HG03139 (cell line): ENCODE results near the gene SLC17A5.
A peak's percentile ranks its signal among the peaks of the same experiment; 100 is the strongest.
"Not testable (repeated sequence)": the region's sequence is repeated elsewhere in the genome, so short reads cannot be mapped to it uniquely, and the experiment has no call there.

Source experiments
- ATAC-seq: cut with Tn5 transposase; IDR thresholded peaks from one replicate; pipeline ENCODE4 v1.9.1; 2021; ENCODE audit not compliant: unreplicated experiment

The SLC17A5 gene

DNA sequence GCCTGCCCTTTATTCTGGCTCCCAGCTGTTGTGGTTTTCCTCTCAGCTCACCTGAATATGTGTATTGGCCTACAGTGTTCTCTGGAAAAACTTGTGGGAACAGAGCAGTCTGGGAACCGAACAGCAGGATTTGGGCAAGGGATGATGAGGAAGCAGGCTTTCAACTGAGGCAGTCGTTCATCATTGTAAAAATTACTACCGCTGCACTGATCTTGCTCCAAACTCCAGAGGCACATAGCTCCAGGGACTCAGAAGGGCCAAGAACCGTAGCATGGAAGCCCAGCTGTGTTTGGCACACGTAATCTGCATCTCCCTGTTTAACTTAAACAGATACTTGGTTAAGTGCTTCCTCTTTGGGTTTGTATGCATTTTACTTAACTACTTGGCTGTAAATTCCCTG lies 84.7 kb downstream of the SLC17A5 start:
- no peak for ATAC-seq

DNA sequence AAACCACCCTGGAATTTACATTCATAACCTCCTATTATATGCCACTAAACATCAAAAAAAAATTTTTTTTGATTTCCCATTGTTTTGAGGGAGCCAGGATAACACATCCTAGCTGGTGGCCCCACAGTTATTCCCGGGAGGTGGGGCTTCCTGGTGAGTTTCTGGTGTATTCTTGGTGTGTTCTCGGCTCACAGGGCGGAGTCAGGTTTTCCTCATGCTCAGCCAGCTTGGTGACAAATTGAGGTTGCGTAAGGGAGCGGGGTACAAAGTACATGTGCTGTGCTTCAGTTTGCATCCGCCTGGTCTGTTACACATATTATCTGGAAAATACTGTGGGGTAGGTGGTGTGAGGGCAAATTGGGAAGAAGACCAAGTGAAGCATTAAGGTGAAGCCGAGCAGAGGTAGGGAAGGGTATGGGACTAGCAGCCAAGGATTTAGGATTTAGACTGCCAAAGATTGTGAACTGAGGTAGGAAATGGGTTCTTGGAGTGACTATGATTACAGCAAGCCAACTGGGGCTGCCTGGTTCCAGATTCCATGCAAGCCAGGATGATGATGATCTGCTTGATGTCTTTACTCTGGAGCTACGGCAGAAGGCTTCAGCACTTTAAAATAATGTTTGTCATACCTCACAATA lies 86.7 kb downstream of the SLC17A5 start:
- no peak for ATAC-seq

DNA sequence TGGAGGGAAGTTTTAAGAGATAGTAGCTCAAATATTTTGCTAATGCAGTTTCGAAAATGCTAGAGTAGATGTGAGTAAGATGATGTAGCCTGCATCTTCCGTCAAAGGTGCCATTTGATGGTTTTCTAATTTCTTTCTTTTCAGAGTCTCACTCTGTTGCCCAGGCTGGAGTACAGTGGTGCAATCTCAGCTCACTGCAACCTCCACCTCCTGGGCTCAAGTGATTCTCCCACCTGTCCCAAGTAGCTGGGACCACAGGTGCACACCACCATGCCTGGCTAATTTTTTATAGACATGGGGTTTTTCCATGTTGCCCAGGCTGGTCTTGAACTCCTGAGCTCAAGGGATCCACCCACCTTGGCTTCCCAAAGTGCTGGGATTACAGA lies 87.3 kb downstream of the SLC17A5 start:
- ATAC-seq = not testable (repeated sequence)

DNA sequence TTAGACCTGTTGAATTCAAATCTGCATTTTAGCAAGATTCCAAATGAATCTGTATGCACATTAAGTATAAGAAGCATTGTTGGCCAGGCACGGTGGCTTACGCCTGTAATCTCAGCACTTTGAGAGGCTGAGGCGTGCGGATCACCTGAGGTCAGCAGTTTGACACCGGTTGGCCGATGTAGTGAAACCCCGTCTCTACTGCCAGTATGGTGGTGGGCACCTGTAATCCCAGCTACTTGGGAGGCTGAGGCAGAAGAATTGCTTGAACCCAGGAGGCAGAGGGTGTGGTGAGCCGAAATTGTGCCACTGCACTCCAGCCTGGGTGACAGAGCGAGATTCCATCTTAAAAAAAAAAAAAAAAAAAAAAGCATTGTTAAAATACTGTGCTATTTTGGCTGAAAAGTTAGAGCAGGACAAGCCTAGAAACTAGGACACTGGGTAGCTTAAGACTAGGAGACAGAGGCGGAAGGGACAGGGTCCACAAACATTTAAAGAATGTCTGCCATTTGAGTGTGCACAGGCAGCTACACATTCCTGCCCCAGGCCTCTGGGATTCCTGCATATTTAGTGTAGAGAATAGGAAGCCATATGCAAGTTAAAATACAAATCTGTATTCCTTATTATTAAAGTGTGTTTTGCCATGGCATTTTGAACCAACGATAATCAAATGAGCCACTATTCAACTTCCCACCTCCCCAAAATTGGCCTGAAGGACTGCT lies 87.9 kb downstream of the SLC17A5 start:
- ATAC-seq = no peak

DNA sequence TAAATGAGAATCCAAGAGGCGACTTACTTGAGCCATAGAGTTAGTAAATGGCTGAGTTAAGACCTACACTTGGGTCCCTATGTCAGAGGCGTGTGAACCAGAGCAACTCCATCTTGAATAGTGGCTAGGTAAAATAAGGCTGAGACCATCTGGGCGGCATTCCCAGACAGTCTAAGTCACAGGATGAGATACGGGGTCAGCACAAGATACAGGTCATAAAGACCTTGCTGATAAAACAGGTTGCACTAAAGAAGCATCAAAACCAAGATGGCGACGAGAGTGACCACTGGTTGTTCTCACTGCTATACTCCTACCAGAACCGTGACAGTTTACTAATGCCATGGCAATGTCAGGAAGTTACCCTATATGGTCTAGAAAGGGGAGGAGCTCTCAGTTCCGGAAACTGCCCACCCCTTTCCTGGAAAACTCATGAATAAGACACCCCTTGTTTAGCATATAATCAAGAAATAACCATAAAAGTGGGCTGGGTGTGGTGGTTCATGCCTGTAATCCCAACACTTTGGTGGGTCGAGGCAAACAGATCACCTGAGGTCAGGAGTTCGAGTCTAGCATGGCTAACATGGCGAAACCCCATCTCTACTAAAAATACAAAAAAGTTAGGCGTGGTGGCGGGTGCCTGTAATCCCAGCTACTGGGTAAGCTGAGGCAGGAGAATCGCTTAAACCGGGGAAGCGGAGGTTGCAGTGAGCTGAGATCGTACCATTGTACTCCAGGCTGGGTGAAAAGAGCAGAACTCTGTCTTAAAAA lies 89.0 kb downstream of the SLC17A5 start:
- ATAC-seq = no peak

DNA sequence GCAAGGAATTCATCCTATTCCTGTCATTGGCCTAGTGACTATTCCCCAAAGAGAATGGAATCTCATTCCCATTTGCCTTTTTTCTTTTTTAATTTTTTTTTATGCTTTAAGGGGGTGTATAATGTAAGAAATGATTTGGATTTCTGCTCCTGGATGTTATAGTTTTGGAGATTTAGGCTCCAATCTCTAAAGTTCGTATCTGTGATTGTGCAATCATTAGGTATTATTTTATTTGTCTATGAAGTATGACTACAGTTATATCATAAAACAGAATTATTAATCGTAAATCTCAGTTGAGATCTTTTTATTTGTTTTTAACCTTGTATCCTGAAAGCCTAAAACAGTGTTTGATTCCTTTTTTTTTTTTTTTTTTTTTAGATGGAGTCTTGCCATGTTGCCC lies 91.2 kb downstream of the SLC17A5 start:
- ATAC-seq = no peak

DNA sequence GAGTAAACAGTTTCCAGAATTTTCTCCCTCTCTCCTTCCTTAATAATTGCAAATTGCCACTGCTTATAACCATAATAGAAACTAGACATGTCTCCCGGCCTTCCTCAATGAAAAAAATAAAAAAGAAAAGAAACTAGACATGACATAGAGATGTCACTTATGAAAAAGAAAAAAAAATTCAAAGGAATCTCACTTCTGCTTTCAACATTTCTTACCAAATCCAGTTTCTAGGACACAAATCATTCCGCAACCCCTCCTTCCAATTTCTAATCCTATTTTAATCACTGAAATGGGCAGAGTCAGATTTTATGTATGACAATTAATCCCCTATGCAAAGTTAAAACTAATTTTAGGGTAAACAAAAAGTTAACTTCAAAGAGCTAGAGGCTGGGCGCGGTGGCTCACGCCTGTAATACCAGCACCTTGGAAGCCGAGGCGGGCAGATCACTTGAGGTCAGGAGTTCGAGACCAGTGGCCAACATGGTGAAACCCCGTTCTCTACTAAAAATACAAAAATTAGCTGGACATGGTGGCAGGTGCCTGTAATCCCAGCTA lies 92.9 kb downstream of the SLC17A5 start:
- no peak for ATAC-seq

DNA sequence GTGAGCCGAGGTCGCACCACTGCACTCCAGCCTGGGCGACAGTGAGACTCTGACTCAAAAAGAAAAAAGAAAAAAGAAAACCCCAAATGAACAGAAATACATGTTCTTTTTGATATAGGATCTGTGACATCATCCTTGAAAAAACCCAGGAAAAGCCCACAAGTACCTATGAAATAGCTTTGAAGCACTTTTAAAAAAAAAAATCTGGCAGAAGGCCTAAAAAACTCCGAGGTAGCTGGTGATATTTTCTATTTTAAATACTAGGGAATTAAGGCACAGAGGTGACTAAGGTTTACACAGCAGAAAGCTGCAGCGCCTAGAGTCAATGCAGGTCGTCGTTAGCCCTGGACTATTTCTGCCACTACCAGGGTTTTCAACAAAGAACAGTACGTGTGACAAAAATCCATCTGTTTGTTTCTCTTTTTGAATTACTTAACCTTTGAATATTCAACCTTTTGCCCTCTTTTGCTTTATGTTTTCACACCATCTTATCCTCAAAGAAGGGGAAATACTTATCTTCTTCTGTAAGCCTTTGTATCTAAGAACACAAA lies 93.5 kb downstream of the SLC17A5 start:
- no peak for ATAC-seq

DNA sequence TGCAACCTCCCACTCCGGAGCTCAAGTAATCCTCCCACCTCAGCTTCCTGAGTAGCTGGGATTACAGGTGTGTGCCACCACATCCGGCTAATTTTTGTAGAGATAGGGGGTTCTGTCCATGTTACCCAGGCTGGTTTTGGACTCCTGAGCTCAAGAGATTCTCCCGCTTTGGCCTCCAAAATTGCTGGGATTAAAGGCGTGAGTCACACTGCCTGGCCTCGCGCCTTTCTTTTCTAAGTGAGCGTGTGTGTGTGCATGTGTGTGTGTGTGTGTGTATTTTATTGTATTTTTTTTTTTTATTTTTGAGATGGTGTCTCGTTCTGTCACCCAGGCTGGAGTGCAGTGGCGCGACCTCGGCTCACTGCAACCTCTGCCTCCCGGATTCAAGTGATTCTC lies 94.4 kb downstream of the SLC17A5 start:
- not testable (repeated sequence) for ATAC-seq

DNA sequence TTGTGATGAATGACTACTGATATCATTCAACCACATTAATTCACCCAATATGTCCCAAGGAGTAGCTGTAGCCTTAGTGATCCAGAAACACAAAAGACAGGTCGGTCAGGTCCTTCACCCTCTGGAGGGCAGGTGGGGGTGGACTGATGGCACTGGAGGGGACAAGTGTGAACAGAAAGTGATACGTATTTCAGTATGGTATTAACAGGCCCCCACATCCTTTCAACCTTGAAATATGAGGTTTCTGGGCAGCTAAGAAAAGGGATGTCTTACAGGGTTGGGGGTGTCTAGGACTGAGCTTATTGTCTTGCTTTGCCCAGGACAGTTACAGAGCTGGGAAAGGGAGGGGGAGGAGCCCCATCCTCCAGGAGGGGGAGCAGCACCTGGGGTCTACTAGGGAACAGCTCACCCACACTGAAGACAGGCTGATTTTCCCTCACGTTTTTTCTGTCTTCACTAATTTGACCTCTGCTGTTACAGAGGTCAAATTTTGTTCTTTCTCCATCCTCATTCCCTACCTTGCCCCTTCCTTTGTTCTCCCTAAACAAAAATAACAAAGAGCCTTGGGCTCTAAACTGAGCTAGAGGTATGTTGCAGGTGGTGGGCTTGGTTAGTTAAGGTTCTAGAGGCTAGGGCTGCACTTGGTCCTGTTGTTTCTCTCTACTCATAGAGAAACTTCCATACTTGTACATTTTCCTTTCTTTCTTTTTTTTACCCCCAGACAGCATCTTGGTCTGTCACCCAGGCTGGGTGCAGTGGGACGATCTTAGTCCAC lies 95.0 kb downstream of the SLC17A5 start:
- ATAC-seq = peak; percentile 54

DNA sequence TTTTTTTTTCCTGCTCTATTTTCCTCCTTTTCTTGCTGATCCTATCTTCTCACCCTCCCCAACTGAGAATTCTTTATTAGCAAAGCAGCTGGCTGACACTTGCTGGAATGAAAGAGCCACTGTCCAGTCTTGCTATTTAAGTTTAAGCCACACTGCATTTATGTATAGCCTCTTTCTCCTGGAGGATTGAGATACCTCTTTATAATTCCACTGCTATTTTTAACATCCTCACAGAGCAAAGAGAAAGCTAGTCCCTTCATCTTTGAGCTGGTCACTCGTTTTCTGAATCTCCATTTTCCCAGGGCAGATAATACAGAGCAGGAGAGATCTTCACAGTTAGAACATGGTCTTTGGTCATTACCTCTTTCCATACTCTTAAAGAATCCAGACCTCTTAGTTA lies 97.0 kb downstream of the SLC17A5 start:
- no peak for ATAC-seq

DNA sequence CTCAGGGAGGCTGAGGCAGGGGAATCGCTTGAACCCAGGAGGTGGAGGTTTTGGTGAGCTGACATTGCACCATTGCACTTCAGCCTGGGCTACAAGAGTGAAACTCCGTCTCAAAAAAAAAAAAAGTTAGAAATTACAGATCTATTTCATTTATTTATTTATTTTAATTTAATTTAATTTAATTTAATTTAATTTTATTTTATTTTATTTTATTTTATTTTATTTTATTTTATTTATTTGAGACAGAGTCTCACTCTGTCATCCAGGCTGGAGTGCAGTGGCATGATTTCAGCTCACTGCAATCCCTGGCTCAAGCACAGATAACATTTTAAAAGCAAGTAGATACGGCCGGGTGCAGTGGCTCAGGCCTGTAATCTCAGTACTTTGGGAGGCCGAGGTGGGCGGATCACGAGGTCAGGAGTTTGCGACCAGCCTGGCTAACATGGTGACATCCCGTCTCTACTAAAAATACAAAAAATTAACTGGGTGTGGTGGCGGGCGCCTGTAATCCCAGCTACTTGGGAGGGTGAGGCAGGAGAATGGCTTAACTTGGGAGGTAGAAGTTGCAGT lies 98.3 kb downstream of the SLC17A5 start:
- ATAC-seq = not testable (repeated sequence)

DNA sequence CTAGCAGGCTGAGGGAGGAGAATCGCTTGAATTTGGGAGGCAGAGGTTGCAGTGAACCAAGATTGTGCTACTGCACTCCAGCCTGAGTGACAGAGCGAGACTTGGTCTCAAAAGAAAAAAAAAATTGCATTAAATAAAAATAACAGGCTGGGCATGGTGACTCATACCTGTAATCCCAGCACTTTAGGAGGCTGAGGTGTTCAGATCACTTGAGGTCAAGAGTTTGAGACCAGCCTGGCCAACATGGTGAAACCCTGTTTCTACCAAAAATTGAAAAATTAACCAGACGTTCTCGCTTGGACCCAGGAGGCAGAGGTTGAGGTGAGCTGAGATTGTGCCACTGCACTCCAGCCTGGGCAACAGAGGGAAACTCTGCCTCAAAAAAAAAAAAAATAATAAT lies 102.7 kb downstream of the SLC17A5 start:
- ATAC-seq = not testable (repeated sequence)

DNA sequence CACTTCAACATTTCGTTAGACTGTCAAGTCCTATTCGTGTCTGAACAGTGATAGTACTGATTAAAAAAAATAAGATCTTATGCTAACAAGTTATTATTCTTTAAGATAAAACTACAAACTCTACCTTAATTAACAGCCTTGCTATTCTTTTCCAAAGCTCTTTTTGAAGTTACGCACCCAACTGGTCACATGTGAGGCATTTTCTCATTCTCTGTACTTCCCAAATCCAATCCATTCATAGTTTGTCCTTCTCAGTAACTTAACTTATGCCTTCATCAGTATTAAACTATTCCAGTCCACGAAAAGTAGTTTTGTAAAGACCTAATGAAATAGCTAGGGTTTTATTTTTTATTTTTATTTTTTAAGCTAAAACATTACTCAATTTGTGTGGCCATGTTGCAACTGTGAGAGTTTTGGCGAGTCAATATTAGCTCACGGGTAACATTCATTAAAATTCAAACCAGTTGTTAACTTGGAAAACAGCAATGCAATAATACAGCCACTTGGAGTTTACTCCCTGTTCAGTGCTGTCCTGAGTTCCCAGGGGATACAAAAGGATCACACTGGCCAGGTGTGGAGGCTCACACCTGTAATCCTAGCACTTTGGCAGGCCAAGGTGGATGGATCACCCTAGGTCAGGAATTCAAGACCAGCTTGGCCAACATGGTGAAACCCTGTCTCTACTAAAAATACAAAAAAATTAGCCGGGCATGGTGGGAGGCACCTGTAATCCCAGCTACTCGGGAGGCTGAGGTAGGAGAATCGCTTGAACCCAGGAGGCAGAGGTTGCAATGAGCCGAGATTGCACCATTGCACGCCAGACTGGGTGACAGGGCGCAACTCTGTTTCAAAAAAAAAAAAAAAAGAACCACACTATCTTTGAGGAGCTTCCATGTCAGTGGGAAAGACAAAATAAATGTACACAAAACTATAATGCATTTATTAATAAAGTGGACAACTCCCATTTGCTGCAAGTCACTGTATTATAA lies 105.0 kb downstream of the SLC17A5 start:
- no peak for ATAC-seq

DNA sequence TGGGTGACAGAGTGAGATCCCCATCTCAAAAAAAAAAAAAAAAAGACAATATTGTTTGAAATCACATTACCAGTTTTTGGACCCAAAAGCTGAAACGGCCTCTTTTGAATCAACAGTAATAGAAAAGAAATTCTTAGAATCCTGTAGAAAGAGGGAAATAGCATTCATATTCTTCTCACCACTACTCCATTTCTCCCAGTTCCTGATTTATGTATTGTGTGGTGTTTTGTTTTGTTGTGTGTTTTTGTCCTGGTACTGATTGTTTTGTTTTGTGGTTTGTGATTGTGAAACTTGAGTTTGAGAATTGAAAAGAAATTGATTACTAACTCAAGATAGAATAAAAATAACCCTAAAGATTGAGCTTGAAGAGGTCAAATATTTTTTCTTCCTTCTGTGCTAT lies 106.8 kb downstream of the SLC17A5 start:
- no peak for ATAC-seq
